ENCODE results near the gene SDSL.

GRCh38 chr12:113427882-113428281, 5.7 kb downstream of the SDSL start:
- TF ChIP-seq CTCF (IDR thresholded peaks at IDR 0.05): no peak
- TF ChIP-seq POLR2A (IDR thresholded peaks at IDR 0.05): no peak

Data from esophagus squamous epithelium (tissue), 4 donors.